ENCODE measurements around the gene TNFSF10. TPM values are rescaled to one million over a fixed set of nuclear protein-coding genes. Genes with fewer than 3 reads are reported as not detected.

The TNFSF10 gene
- total RNA-seq, 2 experiments from 2014 or later = 31.8 to 32.7 TPM

- intact Hi-C loops (cut with micrococcal nuclease) = no loop called here
- peak; percentile 40 for DNase-seq
- CTCF ChIA-PET = interaction anchor here (0.6 to 1.8 kb wide), 4 partner anchors 27 to 454 kb away, joined by 3 to 6 read pairs (median 5); partner anchors contain the start of gene TNFSF10
Measured at GRCh38 chr3:172557515-172558220, 34.4 kb upstream of the TNFSF10 start.

GRCh38 chr3:172553526-172554252 lies 30.5 kb upstream of the TNFSF10 start:
- no peak overlapping the region for H3K27ac Mint-ChIP-seq
- CTCF ChIA-PET = interaction anchor here (1.3 kb wide), 1 partner anchor 13 kb away, joined by 3 read pairs; no protein-coding TSS in a partner anchor
- DNase-seq = no peak
- no peaks in the 10 kb centered on the region for H3K36me3 Mint-ChIP-seq (ENCODE audit: low read depth)
- intact Hi-C loops (cut with micrococcal nuclease) = no loop called here
- no peaks in the 10 kb centered on the region for H3K27me3 Mint-ChIP-seq (ENCODE audit: low read depth)
- peaks cover 39% of the 10 kb centered on the region for H3K4me1 Mint-ChIP-seq (ENCODE audit: low read depth)
- no peak overlapping the region for H3K4me3 Mint-ChIP-seq
- H3K9me3 Mint-ChIP-seq = no peaks in the 10 kb centered on the region

More at GRCh38 chr3:172557515-172558220, 34.4 kb upstream of the TNFSF10 start:
- Mint-ChIP-seq H3K27me3 (ENCODE audit: low read depth) (no peaks in the 10 kb centered on the region), H3K4me1 (ENCODE audit: low read depth) (peaks cover 34% of the 10 kb centered on the region), H3K27ac (no peak overlapping the region), H3K4me3 (no peak overlapping the region), H3K36me3 (ENCODE audit: low read depth) (no peaks in the 10 kb centered on the region), H3K9me3 (no peaks in the 10 kb centered on the region)

GRCh38 chr3:172552607-172553006 lies 29.4 kb upstream of the TNFSF10 start:
- intact Hi-C loops (cut with micrococcal nuclease) = no loop called here
- Mint-ChIP-seq H3K9me3 (no peaks in the 10 kb centered on the region), H3K27ac (no peak overlapping the region)

GRCh38 chr3:172551874-172552273 lies 28.6 kb upstream of the TNFSF10 start:
- H3K4me1 Mint-ChIP-seq (ENCODE audit: low read depth) = peaks cover 36% of the 10 kb centered on the region
- H3K27me3 Mint-ChIP-seq (ENCODE audit: low read depth) = no peaks in the 10 kb centered on the region
- no peaks in the 10 kb centered on the region for H3K9me3 Mint-ChIP-seq
- no peak overlapping the region for H3K27ac Mint-ChIP-seq
- intact Hi-C loops (cut with micrococcal nuclease) = no loop called here
- DNase-seq = no peak
- CTCF ChIA-PET = interaction anchor here (1.2 to 1.3 kb wide), 2 partner anchors 11 to 43 kb away, joined by 3 to 6 read pairs; no protein-coding TSS in a partner anchor
- H3K36me3 Mint-ChIP-seq (ENCODE audit: low read depth) = no peaks in the 10 kb centered on the region
- H3K4me3 Mint-ChIP-seq = no peak overlapping the region

More at GRCh38 chr3:172552607-172553006, 29.4 kb upstream of the TNFSF10 start:
- Mint-ChIP-seq H3K4me1 (ENCODE audit: low read depth) (peaks cover 36% of the 10 kb centered on the region), H3K4me3 (no peak overlapping the region), H3K36me3 (ENCODE audit: low read depth) (no peaks in the 10 kb centered on the region), H3K27me3 (ENCODE audit: low read depth) (no peaks in the 10 kb centered on the region)
- CTCF ChIA-PET = interaction anchor here (1.2 to 1.3 kb wide), 2 partner anchors 12 to 43 kb away, joined by 3 to 6 read pairs; no protein-coding TSS in a partner anchor
- DNase-seq = no peak

GRCh38 chr3:172550347-172550943 lies 27.2 kb upstream of the TNFSF10 start:
- Mint-ChIP-seq H3K27ac (peak overlapping the region; percentile 42), H3K9me3 (no peaks in the 10 kb centered on the region), H3K4me1 (ENCODE audit: low read depth) (peaks cover 46% of the 10 kb centered on the region), H3K4me3 (no peak overlapping the region), H3K27me3 (ENCODE audit: low read depth) (no peaks in the 10 kb centered on the region), H3K36me3 (ENCODE audit: low read depth) (no peaks in the 10 kb centered on the region)
- DNase-seq = peak; percentile 91
- intact Hi-C loops (cut with micrococcal nuclease) = loop anchor here (1.0 kb wide), 5 partner anchors 12 to 42 kb away; partner anchors contain the start of gene TNFSF10
- CTCF ChIA-PET = interaction anchor here (0.8 to 1.9 kb wide), 6 partner anchors 11 to 45 kb away, joined by 3 to 5 read pairs (median 4); no protein-coding TSS in a partner anchor

GRCh38 chr3:172549144-172549543 lies 25.9 kb upstream of the TNFSF10 start:
- Mint-ChIP-seq H3K4me3 (no peak overlapping the region), H3K4me1 (ENCODE audit: low read depth) (peaks cover 51% of the 10 kb centered on the region), H3K27ac (no peak overlapping the region), H3K9me3 (no peaks in the 10 kb centered on the region), H3K27me3 (ENCODE audit: low read depth) (no peaks in the 10 kb centered on the region), H3K36me3 (ENCODE audit: low read depth) (no peaks in the 10 kb centered on the region)
- no peak for DNase-seq
- intact Hi-C loops (cut with micrococcal nuclease) = no loop called here
- CTCF ChIA-PET = interaction anchor here (1.0 to 1.9 kb wide), 2 partner anchors 13 to 46 kb away, joined by 3 to 5 read pairs; no protein-coding TSS in a partner anchor

- H3K4me3 Mint-ChIP-seq = no peak overlapping the region
Measured at GRCh38 chr3:172546628-172547214, 23.5 kb upstream of the TNFSF10 start.

GRCh38 chr3:172546105-172546504 lies 22.9 kb upstream of the TNFSF10 start:
- Mint-ChIP-seq H3K9me3 (no peaks in the 10 kb centered on the region), H3K27ac (no peak overlapping the region), H3K4me1 (ENCODE audit: low read depth) (peaks cover 50% of the 10 kb centered on the region), H3K36me3 (ENCODE audit: low read depth) (no peaks in the 10 kb centered on the region), H3K27me3 (ENCODE audit: low read depth) (no peaks in the 10 kb centered on the region), H3K4me3 (no peak overlapping the region)
- no peak for DNase-seq
- intact Hi-C loops (cut with micrococcal nuclease) = no loop called here
- CTCF ChIA-PET = interaction anchor here (1.1 kb wide), 1 partner anchor 16 kb away, joined by 4 read pairs; no protein-coding TSS in a partner anchor

More at GRCh38 chr3:172546628-172547214, 23.5 kb upstream of the TNFSF10 start:
- intact Hi-C loops (cut with micrococcal nuclease) = no loop called here
- Mint-ChIP-seq H3K9me3 (no peaks in the 10 kb centered on the region), H3K4me1 (ENCODE audit: low read depth) (peaks cover 56% of the 10 kb centered on the region), H3K27me3 (ENCODE audit: low read depth) (no peaks in the 10 kb centered on the region), H3K27ac (peak overlapping the region; percentile 11), H3K36me3 (ENCODE audit: low read depth) (no peaks in the 10 kb centered on the region)
- CTCF ChIA-PET = interaction anchor here (0.7 to 1.1 kb wide), 4 partner anchors 14 to 127 kb away, joined by 3 to 4 read pairs (median 3); no protein-coding TSS in a partner anchor
- no peak for DNase-seq

- no peaks in the 10 kb centered on the region for H3K27me3 Mint-ChIP-seq (ENCODE audit: low read depth)
- H3K9me3 Mint-ChIP-seq = no peaks in the 10 kb centered on the region
- no peak overlapping the region for H3K4me3 Mint-ChIP-seq
- intact Hi-C loops (cut with micrococcal nuclease) = no loop called here
- CTCF ChIA-PET = no interaction called here
- H3K36me3 Mint-ChIP-seq (ENCODE audit: low read depth) = no peaks in the 10 kb centered on the region
- peaks cover 39% of the 10 kb centered on the region for H3K4me1 Mint-ChIP-seq (ENCODE audit: low read depth)
- no peak for DNase-seq
- no peak overlapping the region for H3K27ac Mint-ChIP-seq
Measured at GRCh38 chr3:172544404-172544803, 21.2 kb upstream of the TNFSF10 start.

- H3K4me3 Mint-ChIP-seq = no peak overlapping the region
- no peak overlapping the region for H3K27ac Mint-ChIP-seq
- CTCF ChIA-PET = no interaction called here
- H3K27me3 Mint-ChIP-seq (ENCODE audit: low read depth) = no peaks in the 10 kb centered on the region
- peaks cover 44% of the 10 kb centered on the region for H3K4me1 Mint-ChIP-seq (ENCODE audit: low read depth)
- no peaks in the 10 kb centered on the region for H3K9me3 Mint-ChIP-seq
- intact Hi-C loops (cut with micrococcal nuclease) = no loop called here
- DNase-seq = no peak
- H3K36me3 Mint-ChIP-seq (ENCODE audit: low read depth) = no peaks in the 10 kb centered on the region
Measured at GRCh38 chr3:172543884-172544283, 20.7 kb upstream of the TNFSF10 start.

- Mint-ChIP-seq H3K4me3 (no peak overlapping the region), H3K4me1 (ENCODE audit: low read depth) (peaks cover 47% of the 10 kb centered on the region), H3K27me3 (ENCODE audit: low read depth) (no peaks in the 10 kb centered on the region), H3K27ac (no peak overlapping the region), H3K9me3 (no peaks in the 10 kb centered on the region), H3K36me3 (ENCODE audit: low read depth) (no peaks in the 10 kb centered on the region)
- intact Hi-C loops (cut with micrococcal nuclease) = no loop called here
- no peak for DNase-seq
- CTCF ChIA-PET = no interaction called here
Measured at GRCh38 chr3:172543419-172543818, 20.2 kb upstream of the TNFSF10 start.

- no peak overlapping the region for H3K27ac Mint-ChIP-seq
- CTCF ChIA-PET = no interaction called here
- no peaks in the 10 kb centered on the region for H3K36me3 Mint-ChIP-seq (ENCODE audit: low read depth)
- intact Hi-C loops (cut with micrococcal nuclease) = no loop called here
- no peaks in the 10 kb centered on the region for H3K27me3 Mint-ChIP-seq (ENCODE audit: low read depth)
- no peak for DNase-seq
- no peak overlapping the region for H3K4me3 Mint-ChIP-seq
- no peaks in the 10 kb centered on the region for H3K9me3 Mint-ChIP-seq
- H3K4me1 Mint-ChIP-seq (ENCODE audit: low read depth) = peaks cover 49% of the 10 kb centered on the region
Measured at GRCh38 chr3:172542999-172543398, 19.8 kb upstream of the TNFSF10 start.

Measured in activated naive CD4-positive, alpha-beta T cell treated with anti-CD3 and anti-CD28 coated beads for 36 hours (primary cell).